GM19463 (cell line): ENCODE measurements around the gene ZBTB46.
"Not testable (repeated sequence)": the region's sequence is repeated elsewhere in the genome, so short reads cannot be mapped to it uniquely, and the experiment has no call there.

Experiments
- ATAC-seq: cut with Tn5 transposase; IDR thresholded peaks from one replicate; pipeline ENCODE4 v1.9.1; 2021; ENCODE audit warnings: mild to moderate bottlenecking, moderate library complexity; ENCODE audit not compliant: unreplicated experiment

The ZBTB46 gene

DNA sequence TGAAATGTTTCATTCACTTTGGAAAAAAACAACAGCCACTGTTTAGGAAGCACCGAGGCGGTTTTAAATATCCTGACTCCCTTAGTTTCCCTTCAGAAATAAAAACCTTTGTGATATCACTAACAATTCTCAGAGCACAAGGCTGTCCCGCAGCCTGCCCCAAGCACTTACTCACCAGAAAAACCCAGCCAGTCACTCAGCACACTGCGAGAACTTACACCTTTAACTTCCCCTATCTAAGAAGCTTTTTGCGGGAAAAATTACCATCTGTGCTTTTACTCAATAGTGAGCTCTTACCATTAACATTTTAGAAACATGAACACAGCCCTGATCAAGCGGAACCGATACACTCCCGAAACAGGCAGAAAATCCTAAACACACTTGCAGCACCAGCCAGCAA lies 9.3 kb downstream of the ZBTB46 start:
- no peak for ATAC-seq

DNA sequence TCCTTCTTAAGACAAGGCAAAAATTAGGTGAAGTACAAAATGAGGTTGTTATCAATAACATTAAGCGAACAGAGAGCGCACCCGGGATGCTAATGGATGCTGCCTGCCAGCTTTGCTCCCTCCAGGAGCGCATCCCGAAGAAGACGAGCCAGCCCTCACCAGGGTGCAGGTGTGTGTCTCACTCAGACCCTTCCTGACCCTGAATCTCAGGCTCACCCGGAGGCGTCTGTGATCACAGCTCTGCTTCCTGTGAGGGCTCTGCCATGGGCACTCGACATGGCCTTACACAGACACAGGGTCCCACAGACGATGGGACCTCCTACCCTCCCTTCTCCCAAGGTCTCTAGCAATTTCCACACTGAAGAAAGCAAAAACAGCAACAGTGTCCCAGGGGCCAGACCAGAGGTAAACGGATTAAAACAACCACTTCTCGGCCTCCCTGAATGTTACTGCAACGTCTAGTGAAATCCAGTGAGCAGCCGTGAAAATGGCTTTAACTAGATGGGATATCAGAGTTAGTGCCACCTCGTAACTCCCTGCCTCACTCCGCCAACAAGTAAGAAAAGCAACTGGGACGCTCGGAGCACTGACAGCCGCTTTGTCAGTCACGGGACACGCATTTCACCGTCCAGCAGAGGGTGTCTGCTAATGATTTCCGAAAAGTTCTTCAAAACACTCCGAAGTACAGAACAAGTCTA lies 11.7 kb downstream of the ZBTB46 start:
- no peak for ATAC-seq

DNA sequence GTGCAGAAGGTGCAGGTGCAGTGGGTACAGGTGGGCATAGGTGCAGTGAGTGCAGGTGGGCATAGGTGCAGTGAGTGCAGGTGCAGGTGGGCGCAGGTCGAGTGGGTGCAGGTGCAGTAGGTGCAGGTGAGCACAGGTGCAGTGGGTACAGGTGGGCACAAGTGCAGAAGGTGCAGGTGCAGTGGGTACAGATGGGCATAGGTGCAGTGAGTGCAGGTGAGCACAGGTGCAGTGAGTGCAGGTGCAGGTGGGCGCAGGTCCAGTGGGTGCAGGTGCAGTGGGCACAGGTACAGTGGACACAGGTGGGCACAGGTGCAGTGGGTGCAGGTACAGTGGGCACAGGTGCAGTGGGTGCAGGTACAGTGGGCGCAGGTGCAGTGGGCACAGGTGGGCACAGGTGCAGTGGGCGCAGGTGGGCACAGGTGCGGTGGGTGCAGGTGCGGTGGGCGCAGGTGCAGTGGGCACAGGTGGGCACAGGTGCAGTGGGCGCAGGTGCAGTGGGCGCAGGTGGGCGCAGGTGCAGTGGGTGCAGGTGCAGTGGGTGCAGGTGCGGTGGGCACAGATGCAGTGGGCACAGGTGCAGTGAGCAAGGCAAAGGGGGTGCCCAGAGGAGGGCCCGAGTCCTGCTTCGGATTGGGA lies 15.3 kb downstream of the ZBTB46 start:
- ATAC-seq = no peak

DNA sequence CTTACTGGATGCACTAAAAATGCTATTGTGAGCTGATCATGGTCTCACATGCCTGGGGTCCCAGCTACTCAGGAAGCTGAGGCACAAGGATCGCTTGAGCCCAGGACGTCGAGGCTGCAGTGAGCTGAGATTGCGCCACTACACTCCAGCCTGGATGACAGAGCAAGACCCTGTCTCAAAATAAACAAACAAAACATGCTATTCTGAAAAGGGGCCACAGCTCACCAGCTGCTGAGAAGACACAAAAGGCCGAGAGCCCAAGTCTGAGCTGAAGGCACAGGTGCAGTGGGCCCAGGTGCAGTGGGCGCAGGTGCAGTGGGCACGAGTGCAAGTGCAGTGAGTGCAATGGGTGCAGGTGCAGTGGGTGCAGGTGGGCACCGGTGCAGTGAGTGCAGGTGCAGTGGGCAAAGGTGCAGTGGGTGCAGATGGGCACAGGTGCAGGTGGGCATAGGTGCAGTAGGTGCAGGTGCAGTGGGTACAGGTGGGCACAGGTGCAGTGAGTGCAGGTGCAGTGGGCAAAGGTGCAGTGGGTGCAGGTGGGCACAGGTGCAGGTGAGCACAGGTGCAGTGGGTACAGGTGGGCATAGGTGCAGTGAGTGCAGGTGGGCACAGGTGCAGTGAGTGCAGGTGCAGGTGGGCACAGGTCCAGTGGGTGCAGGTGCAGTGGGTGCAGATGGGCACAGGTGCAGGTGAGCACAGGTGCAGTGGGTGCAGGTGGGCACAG lies 16.0 kb downstream of the ZBTB46 start:
- no peak for ATAC-seq

DNA sequence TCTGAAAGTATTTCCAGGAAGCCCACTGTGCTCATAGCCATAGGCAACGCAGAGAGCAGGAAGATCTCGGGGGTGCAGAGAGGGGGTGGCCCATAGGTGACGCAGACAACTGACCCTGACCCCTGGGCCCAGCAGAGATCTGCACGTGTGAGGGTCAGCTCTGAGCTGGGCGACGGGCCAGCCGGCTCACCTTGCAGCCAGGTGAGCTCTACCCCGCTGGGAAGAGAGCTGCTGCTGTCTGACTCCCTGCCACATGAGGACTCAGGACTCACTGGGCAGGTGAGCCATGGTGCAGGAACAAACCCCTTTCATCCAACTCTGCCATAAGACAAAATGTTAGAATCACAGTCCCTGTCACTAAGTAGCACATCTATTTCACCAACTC lies 19.6 kb downstream of the ZBTB46 start:
- ATAC-seq = no peak

DNA sequence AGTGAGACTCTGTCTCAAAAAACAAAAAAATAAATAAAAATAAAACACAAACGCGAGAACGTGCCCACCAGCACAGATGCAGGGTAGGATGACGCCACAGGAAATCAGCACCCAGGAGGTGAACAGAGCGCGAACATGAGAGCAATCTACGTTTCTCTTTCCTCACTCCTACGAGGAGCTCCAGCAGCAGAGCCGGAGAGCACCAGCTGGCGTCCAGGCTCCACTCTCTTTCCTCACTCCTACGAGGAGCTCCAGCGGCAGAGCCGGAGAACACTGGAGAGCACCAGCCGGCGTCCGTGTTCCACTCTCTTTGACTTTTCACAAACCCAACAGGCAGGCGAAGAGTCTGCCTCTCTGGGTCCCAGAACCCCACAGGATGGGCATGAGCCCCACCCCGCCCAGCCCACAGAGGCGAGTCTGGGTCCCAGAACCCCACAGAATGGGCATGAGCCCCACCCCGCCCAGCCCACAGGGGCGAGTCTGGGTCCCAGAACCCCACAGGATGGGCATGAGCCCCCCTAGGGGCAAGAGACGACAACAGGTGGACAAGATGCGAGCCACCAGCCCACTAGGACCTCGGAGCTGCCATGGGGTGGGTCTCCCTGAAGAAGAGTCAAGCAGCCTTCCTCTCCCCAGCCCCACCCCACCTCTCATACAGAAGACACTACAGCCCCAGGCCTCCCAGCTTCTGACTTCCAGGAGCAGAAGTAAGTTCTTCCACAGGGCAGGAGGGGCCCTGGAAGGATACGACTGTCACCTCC lies 20.2 kb downstream of the ZBTB46 start:
- no peak for ATAC-seq

DNA sequence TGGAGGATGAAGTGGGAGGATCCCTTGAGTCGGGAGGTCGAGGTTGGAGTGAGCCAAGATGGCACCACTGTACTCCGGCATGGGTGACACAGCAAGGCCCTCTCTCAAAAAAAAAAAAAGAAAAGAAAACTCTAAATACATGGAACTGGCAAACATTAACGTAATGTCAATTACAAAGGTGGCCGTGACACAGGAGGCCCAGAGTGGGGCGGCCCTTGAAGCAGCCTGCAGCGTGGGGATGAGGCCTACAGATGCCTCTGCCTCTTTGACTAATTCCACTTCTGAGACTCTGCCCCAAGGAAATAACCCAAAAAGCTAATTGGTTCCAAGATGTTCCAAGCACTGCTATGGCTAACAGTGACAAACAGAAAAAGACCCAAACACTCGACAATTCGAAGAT lies 21.2 kb downstream of the ZBTB46 start:
- ATAC-seq = no peak

DNA sequence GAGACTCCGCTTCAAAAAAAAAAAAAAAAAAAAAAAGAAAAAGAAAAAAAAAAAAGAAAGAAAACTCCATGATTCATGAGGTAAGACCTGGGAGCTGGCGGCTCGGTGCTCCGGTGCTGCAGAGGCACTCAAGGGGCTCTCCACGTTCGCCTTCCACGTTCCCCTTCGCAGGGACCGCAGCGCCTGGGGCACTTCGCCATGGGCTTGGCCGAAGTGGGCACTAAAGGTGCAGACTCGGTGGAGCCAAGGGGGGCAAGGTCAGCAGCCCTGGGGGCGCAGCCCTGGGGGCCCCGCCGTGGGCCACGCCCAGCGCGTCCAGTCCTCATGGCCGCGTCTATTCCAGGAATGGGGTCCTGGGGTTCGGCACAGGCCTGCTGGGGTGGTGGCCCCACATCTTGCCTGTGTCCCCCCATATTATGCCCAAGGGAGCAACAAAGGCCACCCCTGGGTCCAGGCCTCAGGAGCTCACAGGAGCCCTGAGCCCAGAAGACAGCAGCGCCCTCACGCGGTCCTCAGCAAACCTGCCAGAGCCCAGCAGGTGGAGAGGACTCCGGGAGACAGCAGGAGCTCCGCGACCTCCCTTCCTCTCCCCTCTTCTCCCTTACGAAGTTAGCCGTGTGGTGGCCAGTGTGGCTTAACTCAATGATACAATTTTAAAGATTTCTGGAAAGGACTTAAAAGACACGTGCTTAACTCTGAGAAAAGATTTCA lies 21.9 kb downstream of the ZBTB46 start:
- no peak for ATAC-seq

DNA sequence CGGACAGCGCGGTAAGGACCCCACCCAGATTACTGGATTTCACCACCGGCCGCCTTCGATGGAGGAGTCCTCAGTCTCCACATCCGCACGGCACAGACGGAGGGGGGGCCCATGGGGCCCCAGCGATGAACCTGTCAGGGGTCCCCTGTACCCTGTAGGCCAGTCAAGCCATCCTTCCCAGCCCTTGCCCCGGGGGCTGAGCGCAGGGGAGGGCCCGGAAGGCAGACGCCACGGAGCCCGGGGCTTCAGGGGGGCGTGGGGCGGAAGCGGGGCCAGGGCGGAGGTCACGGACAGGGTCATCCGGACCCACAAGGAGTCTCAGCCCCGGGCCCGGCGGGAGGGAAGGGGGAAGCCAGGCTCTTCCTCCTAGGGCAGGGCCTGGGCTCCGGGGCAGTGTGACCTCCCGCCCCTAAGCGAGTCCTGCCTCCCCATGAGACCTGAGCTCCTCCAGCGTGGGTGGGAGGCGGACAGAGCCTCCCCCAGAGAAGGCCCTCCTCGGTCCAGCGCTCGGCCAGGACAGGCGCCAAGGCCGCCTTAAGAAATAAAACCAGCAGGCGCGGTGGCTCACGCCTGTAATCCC lies 22.8 kb downstream of the ZBTB46 start:
- ATAC-seq = no peak

DNA sequence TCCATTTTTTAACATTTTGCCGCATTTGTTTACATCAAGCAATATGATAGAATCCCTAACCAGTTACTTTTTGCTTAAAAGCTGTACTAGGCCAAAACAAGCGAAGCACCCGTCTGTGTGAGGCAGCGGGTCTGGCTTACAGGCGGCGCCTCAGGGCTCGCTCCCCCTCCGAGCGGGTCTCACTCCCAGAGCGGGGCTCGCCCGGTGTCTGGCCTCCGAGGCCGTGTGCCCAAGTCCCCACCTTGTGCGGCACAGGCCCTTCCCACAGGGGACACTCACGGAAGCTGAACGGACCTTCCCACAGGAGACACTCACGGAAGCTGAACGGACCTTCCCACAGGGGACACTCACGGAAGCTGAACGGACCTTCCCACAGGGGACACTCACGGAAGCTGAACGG lies 23.4 kb downstream of the ZBTB46 start:
- ATAC-seq = no peak

DNA sequence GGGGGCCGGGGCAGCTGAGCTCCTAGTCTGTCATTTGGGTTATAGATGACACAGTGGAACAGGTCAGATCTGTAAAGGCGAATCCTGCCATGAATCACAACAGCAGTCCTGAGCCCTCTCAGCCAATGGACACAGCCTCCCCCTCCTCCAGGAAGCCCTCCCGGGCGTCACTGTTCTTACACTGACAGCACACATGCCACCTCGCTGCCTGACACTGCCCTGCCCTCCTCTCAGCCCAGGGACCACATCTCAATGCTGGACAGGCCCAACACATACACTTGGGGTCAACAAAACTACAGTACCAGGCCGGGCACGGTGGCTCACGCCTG lies 26.8 kb downstream of the ZBTB46 start:
- ATAC-seq = no peak

DNA sequence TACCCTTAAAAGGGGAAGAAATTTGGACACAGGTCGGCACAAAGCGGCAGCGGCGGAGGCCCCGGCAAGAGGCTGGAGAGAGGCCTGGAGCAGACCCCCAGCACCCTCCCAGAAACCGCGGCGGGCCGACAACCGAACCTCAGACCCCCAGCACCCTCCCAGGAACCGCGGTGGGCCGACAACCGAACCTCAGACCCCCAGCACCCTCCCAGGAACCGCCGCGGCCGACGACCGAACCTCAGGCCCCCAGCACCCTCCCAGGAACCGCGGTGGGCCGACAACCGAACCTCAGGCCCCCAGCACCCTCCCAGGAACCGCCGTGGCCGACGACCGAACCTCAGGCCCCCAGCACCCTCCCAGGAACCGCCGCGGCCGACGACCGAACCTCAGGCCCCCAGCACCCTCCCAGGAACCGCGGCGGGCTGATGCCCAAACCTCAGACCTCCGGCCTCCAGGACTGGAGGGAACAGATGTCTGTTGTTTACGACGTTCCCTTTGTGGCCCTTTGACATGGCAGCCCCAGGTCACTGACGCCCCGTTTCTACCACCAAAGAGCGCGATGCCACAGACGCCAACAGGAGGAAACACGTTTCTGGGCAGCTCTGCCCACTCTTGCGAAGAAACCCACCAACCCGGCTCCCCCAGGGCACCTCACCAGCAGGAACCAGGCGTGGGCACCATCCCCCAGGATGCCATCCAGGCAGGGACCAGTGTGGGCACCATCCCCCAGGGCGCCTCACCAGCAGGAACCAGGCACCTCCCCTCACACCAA lies 28.4 kb downstream of the ZBTB46 start:
- no peak for ATAC-seq

DNA sequence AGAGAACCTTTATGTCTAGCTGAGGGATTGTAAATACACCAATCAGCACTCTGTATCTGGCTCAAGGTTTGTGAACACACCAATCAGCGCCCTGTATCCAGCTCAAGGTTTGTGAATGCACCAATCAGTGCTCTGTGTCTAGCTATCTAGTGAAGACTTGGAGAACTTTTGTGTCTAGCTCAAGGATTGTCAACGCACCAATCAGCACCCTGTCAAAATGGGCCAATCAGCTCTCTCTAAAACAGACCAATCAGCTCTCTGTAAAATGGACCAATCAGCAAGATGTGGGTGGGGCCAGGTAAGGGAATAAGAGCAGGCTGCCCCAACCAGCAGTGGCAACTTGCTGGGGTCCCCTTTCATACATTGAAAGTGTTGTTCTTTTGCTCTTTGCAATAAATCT lies 29.9 kb downstream of the ZBTB46 start:
- ATAC-seq = not testable (repeated sequence)

DNA sequence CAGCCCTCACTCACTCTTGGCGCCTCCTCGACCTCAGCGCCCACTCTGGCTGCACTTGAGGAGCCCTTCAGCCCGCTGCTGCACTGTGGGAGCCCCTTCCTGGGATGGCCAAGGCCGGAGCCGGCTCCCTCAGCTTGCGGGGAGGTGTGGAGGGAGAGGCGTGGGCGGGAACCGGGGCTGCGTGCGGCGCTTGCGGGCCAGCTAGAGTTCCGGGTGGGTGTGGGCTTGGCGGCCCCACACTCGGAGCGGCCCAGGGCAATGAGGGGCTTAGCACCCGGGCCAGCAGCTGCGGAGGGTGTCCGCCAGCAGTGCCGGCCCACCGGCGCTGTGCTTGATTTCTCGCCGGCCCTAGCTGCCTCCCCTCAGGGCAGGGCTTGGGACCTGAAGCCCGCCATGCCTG lies 30.7 kb downstream of the ZBTB46 start:
- ATAC-seq = not testable (repeated sequence)

DNA sequence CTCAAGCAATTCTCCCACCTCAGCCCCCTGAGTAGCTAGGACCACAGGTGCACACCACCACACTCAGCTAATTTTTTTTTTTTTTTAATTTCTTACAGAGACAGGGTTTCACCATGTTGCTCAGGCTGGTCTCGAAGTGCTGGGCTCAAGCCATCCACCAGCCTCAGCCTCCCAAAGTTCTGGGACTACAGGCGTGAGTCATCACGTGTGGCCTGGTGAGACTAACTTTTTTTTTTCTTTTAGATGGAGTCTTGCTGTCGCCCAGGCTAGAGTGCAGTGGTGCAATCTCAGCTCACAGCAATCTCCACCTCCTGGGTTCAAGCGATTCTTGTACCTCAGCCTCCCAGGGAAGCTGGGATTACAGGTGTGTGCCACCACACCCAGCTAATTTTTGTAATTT lies 31.9 kb downstream of the ZBTB46 start:
- not testable (repeated sequence) for ATAC-seq

DNA sequence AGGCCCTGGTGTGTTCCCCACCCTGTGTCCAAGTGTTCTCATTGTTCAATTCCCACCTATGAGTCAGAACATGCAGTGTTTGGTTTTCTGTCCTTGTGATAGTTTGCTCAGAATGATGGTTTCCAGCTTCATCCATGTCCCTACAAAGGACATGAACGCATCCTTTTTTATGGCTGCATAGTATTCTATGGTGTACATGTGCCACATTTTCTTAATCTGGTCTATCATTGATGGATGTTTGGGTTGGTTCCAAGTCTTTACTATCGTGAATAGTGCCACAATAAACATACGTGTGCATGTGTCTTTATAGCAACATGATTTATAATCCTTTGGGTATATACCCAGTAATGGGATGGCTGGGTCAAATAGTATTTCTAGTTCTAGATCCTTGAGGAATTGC lies 33.9 kb downstream of the ZBTB46 start:
- not testable (repeated sequence) for ATAC-seq

DNA sequence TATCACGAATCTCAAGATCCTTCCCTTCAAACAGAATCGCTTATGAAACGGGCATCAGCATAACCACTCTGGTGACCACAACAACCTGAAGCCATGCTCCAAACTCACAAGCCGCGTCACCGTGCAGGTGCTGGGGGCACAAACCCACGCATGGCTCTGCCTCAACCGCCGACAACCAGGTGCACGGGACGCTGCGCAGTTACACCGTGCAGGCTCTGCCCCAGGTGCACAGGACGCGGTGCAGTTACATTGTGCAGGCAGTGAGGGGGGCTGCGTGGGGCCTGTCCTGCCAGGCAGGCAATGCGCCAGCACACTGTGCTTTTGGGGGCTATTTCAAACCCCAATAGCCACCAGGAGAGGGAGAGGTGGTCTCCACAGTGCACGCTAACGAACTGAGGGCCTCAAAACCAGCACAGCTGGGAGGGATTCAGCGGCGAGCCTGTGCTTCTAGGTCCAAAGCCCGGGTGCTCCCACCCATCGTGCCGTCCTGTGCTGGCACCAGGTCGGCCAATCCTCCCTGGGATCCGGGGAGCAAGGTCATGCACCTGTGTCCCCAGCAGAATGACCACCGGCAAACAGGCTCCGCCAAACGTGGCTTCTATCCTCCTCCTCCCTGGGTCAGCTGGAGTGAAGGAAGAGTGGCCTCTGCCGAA lies 35.8 kb downstream of the ZBTB46 start:
- no peak for ATAC-seq

DNA sequence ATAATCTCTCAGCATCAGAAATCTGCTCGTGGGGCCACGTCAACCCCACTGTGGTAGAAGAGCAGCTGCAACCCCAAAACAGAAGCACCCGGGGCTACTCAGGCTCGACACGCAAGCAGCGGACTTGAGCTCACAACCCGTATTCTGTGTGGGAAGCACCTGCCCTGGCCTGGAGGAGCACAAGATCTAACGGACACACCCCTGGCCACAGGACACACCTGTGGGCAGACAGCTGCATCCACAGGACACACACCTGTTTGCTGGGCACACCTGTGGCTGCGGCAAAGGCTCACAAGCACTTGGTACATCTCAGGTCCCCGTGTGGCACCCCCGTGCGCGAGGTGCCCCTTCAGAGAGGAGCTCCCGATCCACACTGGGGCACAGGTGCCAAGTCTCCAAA lies 36.5 kb downstream of the ZBTB46 start:
- ATAC-seq = no peak

DNA sequence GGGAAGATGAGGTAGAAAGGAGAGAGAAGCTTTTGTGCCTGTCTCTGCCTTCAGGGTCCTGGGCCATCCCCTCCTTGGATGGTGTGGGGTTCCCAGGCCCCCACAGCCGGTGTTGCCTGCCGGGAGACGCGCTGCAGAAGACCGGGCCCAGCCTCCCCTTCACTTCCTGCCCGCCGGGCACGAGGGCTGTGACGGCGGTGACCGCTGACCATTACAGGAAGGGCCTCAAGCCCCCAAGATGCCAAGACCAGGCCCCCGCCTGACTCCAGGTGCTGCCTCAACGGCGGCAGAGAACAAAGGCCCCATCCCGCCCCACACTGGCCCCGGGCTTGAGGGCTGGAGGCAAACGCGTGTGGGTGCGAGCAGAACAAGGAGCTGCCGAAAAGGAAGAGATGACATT lies 38.2 kb downstream of the ZBTB46 start:
- no peak for ATAC-seq
